SK-N-MC (cell line): ENCODE measurements around the gene SYNCRIP.

Experiments used
- EZH2 ChIP-seq: fragments of 200-600 bp; sonication (generic); IDR thresholded peaks from one replicate; pipeline ENCODE4 v1.6.1; 2017; ENCODE audit warnings: antibody characterized with exemption
- POLR2AphosphoS5 ChIP-seq: IDR thresholded peaks from 2 replicates; pipeline ENCODE4 v1.6.1; 2012; ENCODE audit warnings: mild to moderate bottlenecking, low read depth, low read length, borderline replicate concordance

- TF ChIP-seq POLR2AphosphoS5 (no peak), EZH2 (no peak)
Observed at GRCh38 chr6:85641522-85641896, 1.2 kb downstream of the SYNCRIP start.
